ENCODE measurements around the gene CDK3. TPM values are rescaled to one million over a fixed set of nuclear protein-coding genes. Genes with fewer than 3 reads are reported as not detected.

CDK3 gene
- total and polyA plus RNA-seq, 2 of the 4 experiments (the other 2 are of a cell fraction), result 0.72 to 8.8 TPM

- Histone ChIP-seq H3K9ac (ENCODE audit: low read depth, low read length) (no peak overlapping the region), H3K9me3 (ENCODE audit: control insufficient read depth, insufficient read depth, low read length) (no peaks in the 10 kb centered on the region), H3K4me3 (ENCODE audit: insufficient read depth, low read depth, low read length) (no peak overlapping the region), H3K27ac (ENCODE audit: insufficient read depth, low read length) (no peak overlapping the region), H2BK20ac (ENCODE audit: low read depth, low read length) (no peak overlapping the region), H4K8ac (ENCODE audit: low read depth in 2 of 2, low read length in 2 of 2) (no peak overlapping the region), H2BK15ac (ENCODE audit: low read depth, low read length) (no peak overlapping the region), H3K4me2 (ENCODE audit: low read depth, low read length) (no peak overlapping the region), H3K14ac (replicated peaks; ENCODE audit: low read depth, low read length) (no peak overlapping the region), H3K18ac (ENCODE audit: low read depth, low read length) (no peak overlapping the region), H3K27me3 (ENCODE audit: control insufficient read depth, insufficient read depth, low read length) (no peaks in the 10 kb centered on the region), H4K5ac (ENCODE audit: low read depth, low read length) (no peak overlapping the region), H2AK9ac (replicated peaks; ENCODE audit: low read depth, low read length, poor library complexity) (no peak overlapping the region), H2AK5ac (ENCODE audit: low read depth, low read length) (no peak overlapping the region), H4K20me1 (ENCODE audit: insufficient read depth, low read length) (peaks cover 18% of the 10 kb centered on the region), H3K79me1 (ENCODE audit: low read depth in 1 of 2, low read length in 2 of 2) (peaks cover 11 to 57% of the 10 kb centered on the region in 2 experiments; a peak in 3 of 4 replicates), H3K4ac (ENCODE audit: low read depth, low read length) (no peak overlapping the region), H3K4me1 (ENCODE audit: control insufficient read depth, insufficient read depth, low read length) (no peaks in the 10 kb centered on the region), H3K23ac (ENCODE audit: low read depth, low read length) (no peak overlapping the region), H3K56ac (ENCODE audit: extremely low read depth, insufficient read depth, low read length) (no peak overlapping the region), H2BK5ac (ENCODE audit: low read depth, low read length, poor library complexity, severe bottlenecking) (no peak overlapping the region), H2BK120ac (ENCODE audit: low read depth, low read length) (no peak overlapping the region), H2AFZ (replicated peaks; ENCODE audit: low read length, poor library complexity) (no peak overlapping the region), H3K36me3 (ENCODE audit: control insufficient read depth, insufficient read depth, low read length) (peaks cover 70% of the 10 kb centered on the region), H3K9me1 (ENCODE audit: insufficient read depth, low read length) (peaks cover 12% of the 10 kb centered on the region; the same call in 1 of the 2 replicates), H4K91ac (ENCODE audit: insufficient read depth, low read depth, low read length) (no peak overlapping the region)
- DNase-seq (no peak), ATAC-seq (ENCODE audit: low read depth) (no peak)
- intact Hi-C loops (cut with micrococcal nuclease) (no loop called here), dilution Hi-C loops (cut with HindIII; ENCODE audit: low sequenced_read_pairs, unreplicated experiment) (no loop called here), in situ Hi-C loops (cut with MboI; ENCODE audit: low sequenced_read_pairs) (no loop called here)
- ChIA-PET CTCF (no interaction called here), POLR2A (ENCODE audit: unreplicated experiment) (interaction anchor here (0.5 to 0.9 kb wide), 2 partner anchors 11 to 16 kb away, joined by 3 to 6 read pairs; no protein-coding TSS in a partner anchor)
- BruUV-seq (replicated peaks), result no TSS peak
- TF ChIP-seq BHLHE40 (IDR thresholded peaks at IDR 0.05; ENCODE audit: low read depth, low read length), result no peak
- TF ChIP-seq SMC3 (IDR thresholded peaks at IDR 0.05; ENCODE audit: low read depth, low read length), result no peak
- whole genome bisulfite sequencing, 2 experiments (ENCODE audit: extremely low coverage in 2 of 2, insufficient read length in 1 of 2), result 100% methylated on average over 5 of the region's 9 CpGs; no CpG with 5 or more reads in 1 of the 2 experiments
Measured at GRCh38 chr17:76048025-76048605, 47.5 kb downstream of the CDK3 start.

All from IMR-90 (cell line).